Colonic mucosa (tissue), 4 donors: ENCODE results near the gene ATP1B1. TPM values are rescaled to one million over a fixed set of nuclear protein-coding genes. Genes with fewer than 3 reads are reported as not detected.

Experiments
- DNase-seq: peaks from one replicate; pipeline ENCODE4 v3.0.0-alpha.2; 2020
- H3K27ac ChIP-seq: fragments of 200-600 bp; one replicate; pipeline ENCODE4 v1.8.0; 2021
- H3K27me3 ChIP-seq: fragments of 200-600 bp; one replicate; pipeline ENCODE4 v1.8.0; 2021
- H3K36me3 ChIP-seq: fragments of 200-600 bp; one replicate; pipeline ENCODE4 v1.8.0; 2021
- H3K4me1 ChIP-seq: fragments of 200-600 bp; one replicate; pipeline ENCODE4 v1.8.0; 2021; ENCODE audit warnings: mild to moderate bottlenecking
- H3K4me3 ChIP-seq: fragments of 200-600 bp; one replicate; pipeline ENCODE4 v1.8.0; 2021
- H3K9ac ChIP-seq, 2 donors: one replicate each; pipeline ENCODE4 v1.7.0; 2013; ENCODE audit warnings: control low read depth in 2 of 2, low read depth in 2 of 2, low read length in 2 of 2
- H3K9me3 ChIP-seq: fragments of 200-600 bp; one replicate; pipeline ENCODE4 v1.8.0; 2021
- CTCF ChIP-seq: fragments of 200-600 bp; IDR thresholded peaks from one replicate; pipeline ENCODE4 v1.8.0; 2022; ENCODE audit warnings: antibody characterized with exemption, mild to moderate bottlenecking
- intact Hi-C: fragments of 100-400 bp; cut with DNase I; formaldehyde crosslinking; loops from one replicate; pipeline ENCODE4 v1.14.1; 2022
- total RNA-seq, 2 donors: library from RNA; stranded (reverse); fragmentation: NEBNext Ultra II Directional in 1 of 2; extraction: Animal tissue kit (Norgen Biotek cat#: 25700) in 1 of 2; gene quantifications; one replicate each; pipeline ENCODE4 v1.2.1, GENCODE V29; 2021
- donor health status: healthy.
- donor health status: DM: no; HTN: no; CAD: no.
- donor health status: DM: no; HTN: no; CAD: no.

Gene ATP1B1
- total RNA-seq, 2 donors from 2014 or later: 378 to 678 TPM

GRCh38 chr1:169098380-169098779, 8.1 kb upstream of the ATP1B1 start:
- intact Hi-C loops: no loop called here
- Histone ChIP-seq H3K27me3 (no peaks in the 10 kb centered on the region), H3K27ac (no peak overlapping the region), H3K36me3 (no peaks in the 10 kb centered on the region), H3K4me3 (no peak overlapping the region), H3K9ac (no peak overlapping the region), H3K4me1 (peaks cover 6% of the 10 kb centered on the region), H3K9me3 (no peaks in the 10 kb centered on the region)
- TF ChIP-seq CTCF: no peak
- DNase-seq: no peak

GRCh38 chr1:169099561-169099960, 6.9 kb upstream of the ATP1B1 start:
- no peaks in the 10 kb centered on the region for H3K36me3 ChIP-seq
- DNase-seq: peak; percentile 15
- no peak overlapping the region for H3K27ac ChIP-seq
- H3K9me3 ChIP-seq: no peaks in the 10 kb centered on the region
- no peaks in the 10 kb centered on the region for H3K27me3 ChIP-seq
- no peak overlapping the region for H3K4me3 ChIP-seq
- no peak for TF ChIP-seq CTCF
- no peak overlapping the region for H3K9ac ChIP-seq
- H3K4me1 ChIP-seq: peaks cover 6% of the 10 kb centered on the region
- intact Hi-C loops: no loop called here

- intact Hi-C loops: no loop called here
- Histone ChIP-seq H3K9ac (no peak overlapping the region), H3K4me1 (peaks cover 2% of the 10 kb centered on the region), H3K9me3 (no peaks in the 10 kb centered on the region), H3K36me3 (no peaks in the 10 kb centered on the region), H3K27me3 (no peaks in the 10 kb centered on the region), H3K4me3 (no peak overlapping the region), H3K27ac (peak overlapping the region; percentile 92)
- no peak for DNase-seq
- no peak for TF ChIP-seq CTCF
Observed at GRCh38 chr1:169100208-169100607, 6.3 kb upstream of the ATP1B1 start.

- DNase-seq: peak; percentile 48
- no peak for TF ChIP-seq CTCF
Observed at GRCh38 chr1:169100651-169101088, 5.8 kb upstream of the ATP1B1 start.

GRCh38 chr1:169102567-169102966, 3.9 kb upstream of the ATP1B1 start:
- Histone ChIP-seq H3K36me3 (no peaks in the 10 kb centered on the region), H3K4me1 (no peaks in the 10 kb centered on the region), H3K9ac (peak overlapping the region; percentile 72 to 95), H3K27ac (peak overlapping the region; percentile 92), H3K4me3 (peak overlapping the region; percentile 21), H3K9me3 (no peaks in the 10 kb centered on the region), H3K27me3 (no peaks in the 10 kb centered on the region)
- no peak for TF ChIP-seq CTCF
- intact Hi-C loops: no loop called here
- DNase-seq: peak; percentile 36

More at GRCh38 chr1:169100651-169101088, 5.8 kb upstream of the ATP1B1 start:
- Histone ChIP-seq H3K27ac (peak overlapping the region; percentile 92), H3K9me3 (no peaks in the 10 kb centered on the region), H3K9ac (peak overlapping the region in 1 of 2 donors; percentile 35), H3K36me3 (no peaks in the 10 kb centered on the region), H3K4me1 (no peaks in the 10 kb centered on the region), H3K27me3 (no peaks in the 10 kb centered on the region), H3K4me3 (no peak overlapping the region)
- intact Hi-C loops: no loop called here
